Cardiac muscle cell (in vitro differentiated cells and primary cell): ENCODE measurements around the gene GPR108. TPM values are rescaled to one million over a fixed set of nuclear protein-coding genes. Genes with fewer than 3 reads are reported as not detected.

Source experiments
- DNase-seq, 2 donors: peaks; one replicate each; pipeline versions ENCODE4 v3.0.0 to v3.0.0-alpha.2; 2010 to 2017; ENCODE audit warnings: low read depth in 1 of 2, low spot score in 1 of 2
- H3K27ac ChIP-seq: fragments of 200-600 bp; sonication (generic); 2 replicates; pipeline ENCODE4 v1.5.1; 2016
- H3K27me3 ChIP-seq: fragments of 200-600 bp; sonication (generic); 2 replicates; pipeline ENCODE4 v1.6.0; 2016; ENCODE audit warnings: control low read depth
- H3K36me3 ChIP-seq: fragments of 200-600 bp; sonication (generic); 2 replicates; pipeline ENCODE4 v1.5.1; 2016; ENCODE audit warnings: control low read depth
- H3K4me1 ChIP-seq: fragments of 200-600 bp; sonication (generic); 2 replicates; pipeline ENCODE4 v1.8.1; 2017; ENCODE audit warnings: low read depth, mild to moderate bottlenecking, mixed run types
- H3K4me3 ChIP-seq: fragments of 200-600 bp; sonication (generic); 2 replicates; pipeline ENCODE4 v1.5.1; 2016; ENCODE audit warnings: mild to moderate bottlenecking
- H3K9me3 ChIP-seq: fragments of 200-600 bp; sonication (generic); 2 replicates; pipeline ENCODE4 v1.5.1; 2017; ENCODE audit warnings: low read depth, mild to moderate bottlenecking, control low read depth
- polyA plus RNA-seq: library from polyadenylated mRNA; unstranded; fragments of >200 nt; fragmentation: Nextera tagmentation; extraction: Ambion mirVana; gene quantifications from 2 replicates; pipeline ENCODE4 v1.2.1, GENCODE V29; 2016
- total RNA-seq: library from RNA; depleted of rRNA; stranded (reverse); fragments of >200 nt; gene quantifications from 2 replicates; pipeline ENCODE4 v1.2.3, GENCODE V29; 2016
- TF ChIP-seq, protein P1 (sequence below): IDR thresholded peaks from 2 replicates; pipeline ENCODE4 v1.5.1; 2012; ENCODE audit warnings: low read depth, mild to moderate bottlenecking, low read length

Gene GPR108
- total and polyA plus RNA-seq, 2 experiments from 2014 or later, result 91.3 to 113 TPM

DNA sequence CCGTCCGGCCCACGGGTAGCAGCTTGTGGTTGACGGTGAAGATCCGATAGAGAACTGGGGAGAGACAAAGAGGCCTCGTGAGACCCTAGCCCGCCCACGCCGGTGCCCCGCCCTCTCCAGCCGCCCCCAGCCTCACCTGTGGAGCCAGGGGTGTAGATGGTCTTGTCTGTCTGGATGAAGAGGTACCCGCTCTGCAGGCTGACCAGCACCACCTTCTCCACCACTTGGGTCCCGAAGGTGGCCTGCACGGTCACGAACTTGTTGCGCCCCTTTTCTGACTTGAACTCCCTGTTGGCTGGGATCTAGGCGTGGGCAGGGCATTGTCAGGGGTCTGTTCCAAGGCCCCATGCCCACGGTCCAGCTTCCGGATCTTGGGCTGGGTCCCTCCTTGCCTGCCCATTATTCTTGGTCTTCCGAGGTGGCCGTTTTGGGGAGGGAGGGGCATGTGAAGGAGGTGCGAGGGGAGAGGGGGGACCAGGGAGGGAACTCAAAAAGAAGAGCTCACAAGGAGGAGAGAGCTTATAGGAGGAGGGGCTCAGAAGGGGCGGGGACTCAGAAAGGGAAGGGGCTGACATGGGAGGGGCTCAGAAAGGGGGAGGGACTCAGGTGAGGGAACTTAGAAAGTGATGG is 19.2 kb downstream of the GPR108 start:
- Histone ChIP-seq H3K27ac (no peak overlapping the region), H3K4me3 (no peak overlapping the region), H3K4me1 (no peaks in the 10 kb centered on the region), H3K36me3 (no peaks in the 10 kb centered on the region), H3K27me3 (no peaks in the 10 kb centered on the region), H3K9me3 (no peaks in the 10 kb centered on the region)
- no peak for DNase-seq
- TF ChIP-seq, protein P1, sequence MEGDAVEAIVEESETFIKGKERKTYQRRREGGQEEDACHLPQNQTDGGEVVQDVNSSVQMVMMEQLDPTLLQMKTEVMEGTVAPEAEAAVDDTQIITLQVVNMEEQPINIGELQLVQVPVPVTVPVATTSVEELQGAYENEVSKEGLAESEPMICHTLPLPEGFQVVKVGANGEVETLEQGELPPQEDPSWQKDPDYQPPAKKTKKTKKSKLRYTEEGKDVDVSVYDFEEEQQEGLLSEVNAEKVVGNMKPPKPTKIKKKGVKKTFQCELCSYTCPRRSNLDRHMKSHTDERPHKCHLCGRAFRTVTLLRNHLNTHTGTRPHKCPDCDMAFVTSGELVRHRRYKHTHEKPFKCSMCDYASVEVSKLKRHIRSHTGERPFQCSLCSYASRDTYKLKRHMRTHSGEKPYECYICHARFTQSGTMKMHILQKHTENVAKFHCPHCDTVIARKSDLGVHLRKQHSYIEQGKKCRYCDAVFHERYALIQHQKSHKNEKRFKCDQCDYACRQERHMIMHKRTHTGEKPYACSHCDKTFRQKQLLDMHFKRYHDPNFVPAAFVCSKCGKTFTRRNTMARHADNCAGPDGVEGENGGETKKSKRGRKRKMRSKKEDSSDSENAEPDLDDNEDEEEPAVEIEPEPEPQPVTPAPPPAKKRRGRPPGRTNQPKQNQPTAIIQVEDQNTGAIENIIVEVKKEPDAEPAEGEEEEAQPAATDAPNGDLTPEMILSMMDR, result no peak

DNA sequence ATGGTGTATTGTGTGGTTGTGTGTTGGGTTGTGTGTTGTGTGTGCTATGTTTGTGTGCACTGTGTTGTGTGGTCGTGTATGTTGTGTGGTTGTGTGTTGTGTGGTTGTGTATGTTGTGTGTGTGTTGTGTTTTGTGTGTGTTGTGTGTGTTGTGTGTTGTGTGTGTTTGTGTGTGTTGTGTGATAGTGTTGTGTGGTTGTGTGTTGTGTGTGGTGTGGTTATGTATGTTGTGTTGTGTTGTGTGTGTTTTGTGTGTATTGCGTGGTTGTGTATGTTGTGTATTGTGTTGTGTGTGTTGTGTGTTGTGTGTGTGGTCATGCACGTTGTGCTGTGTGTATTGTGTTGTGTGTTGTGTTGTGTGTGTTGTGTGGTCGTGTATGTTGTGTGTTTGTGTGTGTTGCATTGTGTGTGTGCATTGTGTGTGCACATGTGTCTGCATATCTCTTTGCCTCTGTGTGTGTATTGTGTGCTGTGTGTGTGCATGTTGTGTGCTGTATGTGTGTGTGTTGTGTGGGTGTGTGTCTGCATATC is 19.9 kb downstream of the GPR108 start:
- TF ChIP-seq, protein P1, result no peak
- Histone ChIP-seq H3K9me3 (no peaks in the 10 kb centered on the region), H3K4me1 (no peaks in the 10 kb centered on the region), H3K36me3 (no peaks in the 10 kb centered on the region), H3K27me3 (no peaks in the 10 kb centered on the region), H3K4me3 (no peak overlapping the region), H3K27ac (no peak overlapping the region)
- DNase-seq, result no peak

GRCh38 chr19:6717036-6717435 is 20.3 kb downstream of the GPR108 start:
- H3K27ac ChIP-seq, result no peak overlapping the region
- H3K27me3 ChIP-seq, result no peaks in the 10 kb centered on the region
- H3K36me3 ChIP-seq, result no peaks in the 10 kb centered on the region
- no peaks in the 10 kb centered on the region for H3K9me3 ChIP-seq
- H3K4me1 ChIP-seq, result no peaks in the 10 kb centered on the region
- TF ChIP-seq, protein P1, result peak; percentile 18
- DNase-seq, result no peak
- no peak overlapping the region for H3K4me3 ChIP-seq

DNA sequence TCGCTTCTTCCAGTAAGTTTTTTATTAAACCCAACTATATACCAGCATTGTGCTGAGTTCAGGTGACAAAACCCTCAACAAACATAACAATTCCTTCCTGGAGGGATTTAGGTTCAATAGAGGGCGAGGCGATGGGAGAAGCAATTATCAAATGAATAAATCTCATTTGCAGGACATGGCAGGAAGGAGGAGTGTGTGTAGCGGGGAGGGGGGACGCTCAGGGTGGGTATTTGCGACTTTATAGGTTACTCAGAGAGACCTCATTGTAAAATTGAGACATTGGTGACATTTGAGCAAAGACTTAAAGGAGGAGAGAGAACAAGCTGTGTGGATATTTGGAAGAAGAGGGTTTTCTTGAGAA is 20.8 kb downstream of the GPR108 start:
- no peak overlapping the region for H3K4me3 ChIP-seq
- H3K27me3 ChIP-seq, result no peaks in the 10 kb centered on the region
- H3K9me3 ChIP-seq, result no peaks in the 10 kb centered on the region
- no peak overlapping the region for H3K27ac ChIP-seq
- TF ChIP-seq, protein P1, result no peak
- H3K36me3 ChIP-seq, result no peaks in the 10 kb centered on the region
- H3K4me1 ChIP-seq, result no peaks in the 10 kb centered on the region
- DNase-seq, result no peak

GRCh38 chr19:6714749-6715555 is 22.4 kb downstream of the GPR108 start:
- Histone ChIP-seq H3K4me1 (no peaks in the 10 kb centered on the region), H3K9me3 (no peaks in the 10 kb centered on the region), H3K27ac (no peak overlapping the region), H3K27me3 (peaks cover 7% of the 10 kb centered on the region), H3K4me3 (no peak overlapping the region), H3K36me3 (no peaks in the 10 kb centered on the region)
- TF ChIP-seq, protein P1, result no peak
- no peak for DNase-seq
